GM12892 (cell line): Measurements from ENCODE around the gene MTA2.

Source experiments
- DNase-seq: peaks from one replicate; pipeline ENCODE4 v3.0.0; 2011; ENCODE audit not compliant: insufficient read length
- FAIRE-seq: peaks from 2 replicates; lab custom pipeline; 2011; peaks lifted over from hg19 to GRCh38; lab: Jason Lieb, UNC
- POLR2A ChIP-seq: IDR thresholded peaks from 2 replicates; pipeline ENCODE4 v1.6.1; 2011; ENCODE audit warnings: low read depth, low read length, control low read depth
- POLR2AphosphoS5 ChIP-seq: IDR thresholded peaks from 2 replicates; pipeline ENCODE4 v1.6.1; 2011; ENCODE audit warnings: low read depth, low read length, control low read depth
- TAF1 ChIP-seq: IDR thresholded peaks from 2 replicates; pipeline ENCODE4 v1.6.1; 2011; ENCODE audit warnings: low read depth, mild to moderate bottlenecking, control low read depth, low read length, borderline replicate concordance

The MTA2 gene

GRCh38 chr11:62610814-62611704, 9.4 kb upstream of the MTA2 start:
- DNase-seq (peak; percentile 31), FAIRE-seq (no peak)
- no peak for TF ChIP-seq TAF1
- no peak for TF ChIP-seq POLR2A
- no peak for TF ChIP-seq POLR2AphosphoS5

DNA sequence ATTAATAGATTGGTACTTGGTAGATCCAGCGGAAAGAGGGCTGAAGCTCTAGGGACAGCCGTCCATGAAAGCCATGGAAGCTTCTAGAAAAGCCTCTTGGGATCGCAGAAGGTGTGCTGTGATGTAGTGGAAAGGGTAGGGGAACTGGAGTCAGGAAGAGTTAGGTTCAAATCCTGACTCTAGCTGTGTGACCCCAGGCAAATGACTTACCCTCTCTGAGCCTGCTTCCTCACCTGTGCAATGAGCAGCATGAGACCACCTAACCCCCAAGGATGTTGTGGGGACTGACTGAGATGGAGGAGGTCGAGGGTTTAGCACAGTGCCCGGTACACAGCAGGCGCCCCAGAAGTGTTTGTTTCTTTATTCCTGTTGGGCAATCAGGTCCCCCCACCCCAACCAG, 8.7 kb upstream of the MTA2 start:
- no peak for FAIRE-seq

GRCh38 chr11:62608776-62609175, 7.1 kb upstream of the MTA2 start:
- DNase-seq (no peak), FAIRE-seq (no peak)

More for the DNA sequence above, 8.7 kb upstream of the MTA2 start:
- TF ChIP-seq TAF1, result no peak
- no peak for DNase-seq

DNA sequence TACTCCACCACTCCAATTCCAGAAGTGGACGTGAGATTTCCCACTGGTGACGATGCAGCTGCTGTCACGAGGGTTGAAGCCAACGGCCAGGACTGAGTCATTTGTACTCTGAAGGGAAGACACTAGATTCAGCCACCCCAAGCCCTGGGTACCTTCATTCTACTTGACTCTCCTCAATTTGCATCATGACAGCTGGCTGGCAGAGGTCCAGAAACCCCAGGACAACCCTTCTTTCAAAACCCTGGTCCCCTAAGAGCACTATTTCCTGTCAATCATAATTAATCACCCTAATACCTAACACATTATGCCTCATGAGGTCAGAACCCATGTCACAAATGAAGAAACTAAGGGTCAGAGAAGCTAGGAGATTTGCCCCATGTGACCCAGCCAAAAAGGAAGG, 6.0 kb upstream of the MTA2 start:
- DNase-seq, result no peak
- peak; percentile 66 for FAIRE-seq
- TF ChIP-seq POLR2AphosphoS5, result no peak
- TF ChIP-seq TAF1, result no peak
- TF ChIP-seq POLR2A, result no peak

More at GRCh38 chr11:62608776-62609175, 7.1 kb upstream of the MTA2 start:
- no peak for TF ChIP-seq POLR2AphosphoS5
- TF ChIP-seq TAF1, result no peak
- no peak for TF ChIP-seq POLR2A

- no peak for FAIRE-seq
- no peak for TF ChIP-seq POLR2AphosphoS5
- TF ChIP-seq POLR2A, result no peak
- no peak for TF ChIP-seq TAF1
- no peak for DNase-seq
Measured at GRCh38 chr11:62605902-62606301, 4.2 kb upstream of the MTA2 start.

DNA sequence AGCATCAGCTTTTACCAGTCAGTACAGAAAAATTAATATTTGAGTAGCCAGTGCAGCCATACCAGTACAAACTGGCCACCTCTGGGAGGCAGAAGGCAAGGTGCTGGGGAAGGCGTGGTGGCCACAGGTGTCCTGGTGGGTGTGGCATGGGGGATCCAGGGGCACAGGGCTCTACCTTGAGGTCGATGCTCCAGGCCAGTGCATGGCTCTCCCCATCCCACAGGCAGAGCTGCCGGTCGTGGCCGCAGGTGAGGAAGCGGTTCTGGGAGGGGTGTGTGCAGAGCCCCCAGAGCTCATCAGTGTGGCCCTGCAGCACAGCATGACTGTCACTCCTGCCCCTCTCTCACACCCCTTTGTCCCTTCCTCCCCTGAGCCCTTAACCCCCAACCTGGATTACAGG, 3.8 kb upstream of the MTA2 start:
- DNase-seq (no peak), FAIRE-seq (no peak)
- TF ChIP-seq TAF1 (no peak), POLR2A (no peak), POLR2AphosphoS5 (no peak)

DNA sequence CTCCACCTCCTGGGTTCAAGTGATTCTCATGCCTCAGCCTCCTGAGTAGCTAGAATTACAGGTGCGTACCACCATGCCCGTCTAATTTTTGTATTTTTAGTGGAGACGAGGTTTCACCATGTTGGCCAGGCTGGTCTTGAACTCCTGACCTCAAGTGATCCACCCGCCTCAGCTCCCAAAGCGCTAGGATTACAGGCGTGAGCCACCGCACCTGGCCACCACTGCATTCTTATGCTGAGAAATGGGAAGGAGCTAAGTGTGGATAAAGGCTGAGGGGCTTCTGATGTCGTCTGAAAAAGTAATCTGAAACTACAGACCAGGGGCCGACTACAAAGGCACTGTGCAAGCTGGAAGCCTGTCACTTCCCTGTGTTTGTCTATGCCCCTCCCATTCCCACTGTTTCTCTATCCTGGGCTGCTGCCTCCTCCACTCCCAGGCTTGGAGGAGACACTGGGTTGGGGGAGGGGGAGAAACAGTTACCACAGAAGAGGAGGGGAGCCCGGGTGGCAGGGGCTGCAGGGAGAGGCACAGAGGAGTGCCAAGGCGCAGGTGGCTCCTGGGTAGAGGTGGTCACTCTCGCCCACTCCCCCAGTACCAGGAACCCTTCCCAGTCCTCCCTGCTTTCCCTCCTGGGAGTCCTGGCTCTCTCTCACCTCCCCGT, 2.9 kb upstream of the MTA2 start:
- TF ChIP-seq TAF1, result no peak
- no peak for FAIRE-seq
- DNase-seq, result no peak

DNA sequence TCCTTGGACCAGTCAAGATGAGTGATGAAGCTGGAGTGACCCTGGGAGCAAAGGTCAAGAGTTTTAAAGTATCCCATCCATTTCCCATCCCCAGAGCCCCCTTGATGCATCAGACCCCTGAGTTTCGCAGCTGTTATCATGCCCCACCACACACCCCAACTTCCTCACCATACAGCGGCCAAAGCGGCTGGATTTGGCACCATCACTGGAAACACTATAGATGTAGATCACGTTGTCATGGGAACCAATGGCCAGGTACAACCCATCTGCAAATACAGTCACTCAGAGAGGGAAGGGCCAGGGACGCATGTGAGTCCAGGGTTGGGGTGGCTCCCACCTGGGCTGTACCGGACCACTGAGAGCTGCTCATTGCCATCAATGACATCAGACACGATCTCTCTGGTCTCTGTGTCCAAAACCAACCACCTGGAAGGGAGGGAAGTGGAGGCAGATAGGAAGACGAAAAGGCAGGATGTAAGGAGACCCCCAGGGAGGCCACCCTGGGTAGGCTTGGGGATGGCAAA, 2.2 kb upstream of the MTA2 start:
- no peak for DNase-seq
- FAIRE-seq, result no peak
- TF ChIP-seq TAF1, result no peak
- TF ChIP-seq POLR2AphosphoS5, result no peak
- no peak for TF ChIP-seq POLR2A

- no peak for DNase-seq
- no peak for FAIRE-seq
- no peak for TF ChIP-seq POLR2AphosphoS5
- no peak for TF ChIP-seq POLR2A
- no peak for TF ChIP-seq TAF1
Measured at GRCh38 chr11:62603072-62603408, 1.4 kb upstream of the MTA2 start.

GRCh38 chr11:62602141-62603071, 741 bp upstream of the MTA2 start:
- TF ChIP-seq POLR2A (no peak), POLR2AphosphoS5 (no peak), TAF1 (no peak)
- DNase-seq, result peak; percentile 33
- FAIRE-seq, result no peak

- TF ChIP-seq POLR2A (no peak), TAF1 (no peak), POLR2AphosphoS5 (no peak; the same call in 1 of the 2 replicates)
- peak; percentile 33 for FAIRE-seq
- peak; percentile 39 for DNase-seq
Measured at GRCh38 chr11:62601122-62601371, 618 bp downstream of the MTA2 start.
